ENCODE data around the gene PIP5K1B.

The PIP5K1B gene

DNA sequence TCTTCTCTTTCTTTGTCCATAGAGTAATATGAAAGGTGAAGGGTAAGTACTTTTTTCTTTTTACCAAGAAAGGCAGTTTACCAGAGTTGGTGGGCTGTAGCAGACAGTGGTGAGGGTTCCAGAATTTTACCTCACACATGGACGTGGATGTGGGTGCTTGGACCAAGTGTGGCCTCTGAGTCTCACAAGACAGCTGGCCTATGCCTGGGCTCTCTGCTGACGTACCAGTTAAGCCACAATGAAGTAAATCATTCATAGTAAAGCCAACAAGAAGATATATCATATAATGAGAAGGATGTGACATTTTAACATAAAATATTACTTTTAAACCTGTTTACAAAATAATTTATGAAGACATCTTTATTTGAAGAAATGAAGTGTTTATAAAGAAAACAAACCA, 202.9 kb downstream of the PIP5K1B start:
- H3K4me1 ChIP-seq (ENCODE audit: insufficient read depth, low read length, severe bottlenecking): no peaks in the 10 kb centered on the region
- no peak overlapping the region for H3K4me2 ChIP-seq (ENCODE audit: low read length)
- H3K9me3 ChIP-seq (ENCODE audit: low read length): no peaks in the 10 kb centered on the region
- H3K9me2 ChIP-seq (ENCODE audit: low read depth, low read length): no peaks in the 10 kb centered on the region
- H4K20me1 ChIP-seq (ENCODE audit: insufficient read depth, low read length): no peaks in the 10 kb centered on the region
- H3K9ac ChIP-seq (ENCODE audit: low read length): no peak overlapping the region
- H3K79me2 ChIP-seq (ENCODE audit: insufficient read depth, low read length): no peaks in the 10 kb centered on the region
- H3K27ac ChIP-seq (ENCODE audit: low read depth, low read length, poor library complexity, severe bottlenecking): no peak overlapping the region
- no peaks in the 10 kb centered on the region for H3K27me3 ChIP-seq (ENCODE audit: insufficient read depth, low read length)
- no peaks in the 10 kb centered on the region for H3K36me3 ChIP-seq (ENCODE audit: insufficient read depth, low read length)
- H2AFZ ChIP-seq (ENCODE audit: low read length): no peak overlapping the region
- TF ChIP-seq EZH2 (IDR thresholded peaks at IDR 0.05; ENCODE audit: borderline replicate concordance, low read length): no peak
- TF ChIP-seq, protein P1, sequence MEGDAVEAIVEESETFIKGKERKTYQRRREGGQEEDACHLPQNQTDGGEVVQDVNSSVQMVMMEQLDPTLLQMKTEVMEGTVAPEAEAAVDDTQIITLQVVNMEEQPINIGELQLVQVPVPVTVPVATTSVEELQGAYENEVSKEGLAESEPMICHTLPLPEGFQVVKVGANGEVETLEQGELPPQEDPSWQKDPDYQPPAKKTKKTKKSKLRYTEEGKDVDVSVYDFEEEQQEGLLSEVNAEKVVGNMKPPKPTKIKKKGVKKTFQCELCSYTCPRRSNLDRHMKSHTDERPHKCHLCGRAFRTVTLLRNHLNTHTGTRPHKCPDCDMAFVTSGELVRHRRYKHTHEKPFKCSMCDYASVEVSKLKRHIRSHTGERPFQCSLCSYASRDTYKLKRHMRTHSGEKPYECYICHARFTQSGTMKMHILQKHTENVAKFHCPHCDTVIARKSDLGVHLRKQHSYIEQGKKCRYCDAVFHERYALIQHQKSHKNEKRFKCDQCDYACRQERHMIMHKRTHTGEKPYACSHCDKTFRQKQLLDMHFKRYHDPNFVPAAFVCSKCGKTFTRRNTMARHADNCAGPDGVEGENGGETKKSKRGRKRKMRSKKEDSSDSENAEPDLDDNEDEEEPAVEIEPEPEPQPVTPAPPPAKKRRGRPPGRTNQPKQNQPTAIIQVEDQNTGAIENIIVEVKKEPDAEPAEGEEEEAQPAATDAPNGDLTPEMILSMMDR (IDR thresholded peaks at IDR 0.05; ENCODE audit: low read length): no peak
- H3K4me3 ChIP-seq (ENCODE audit: low read depth, low read length, poor library complexity, severe bottlenecking): no peak overlapping the region
- H3F3A ChIP-seq (ENCODE audit: insufficient read depth, low read length): no peaks in the 10 kb centered on the region

DNA sequence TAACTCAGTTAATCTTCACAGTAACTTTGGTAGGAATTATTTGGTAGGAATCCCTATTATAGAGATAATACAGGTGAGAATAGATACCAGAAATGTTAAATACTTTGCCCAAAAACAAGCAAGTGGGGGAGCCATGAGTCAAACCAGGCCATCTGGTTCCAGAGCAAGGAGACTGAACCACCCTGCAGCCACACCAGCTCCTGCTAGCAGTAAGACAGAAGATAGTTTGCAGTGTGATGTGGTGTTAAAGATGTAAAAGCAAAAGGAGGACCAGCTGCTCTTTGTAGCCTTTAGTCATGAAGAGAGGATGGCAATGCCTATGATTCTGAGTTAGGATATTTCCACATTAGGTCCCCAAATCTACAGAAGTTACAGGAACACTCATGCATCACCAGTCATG, 207.5 kb downstream of the PIP5K1B start:
- H3K9me3 ChIP-seq (ENCODE audit: low read length): no peaks in the 10 kb centered on the region
- no peak overlapping the region for H3K4me2 ChIP-seq (ENCODE audit: low read length)
- no peaks in the 10 kb centered on the region for H3K79me2 ChIP-seq (ENCODE audit: insufficient read depth, low read length)
- H3F3A ChIP-seq (ENCODE audit: insufficient read depth, low read length): no peaks in the 10 kb centered on the region
- no peak overlapping the region for H3K4me3 ChIP-seq (ENCODE audit: low read depth, low read length, poor library complexity, severe bottlenecking)
- H3K9me2 ChIP-seq (ENCODE audit: low read depth, low read length): no peaks in the 10 kb centered on the region
- H3K27ac ChIP-seq (ENCODE audit: low read depth, low read length, poor library complexity, severe bottlenecking): no peak overlapping the region
- no peaks in the 10 kb centered on the region for H3K4me1 ChIP-seq (ENCODE audit: insufficient read depth, low read length, severe bottlenecking)
- no peaks in the 10 kb centered on the region for H4K20me1 ChIP-seq (ENCODE audit: insufficient read depth, low read length)
- H3K9ac ChIP-seq (ENCODE audit: low read length): no peak overlapping the region
- no peak for TF ChIP-seq EZH2 (IDR thresholded peaks at IDR 0.05; ENCODE audit: borderline replicate concordance, low read length)
- TF ChIP-seq, protein P1 (IDR thresholded peaks at IDR 0.05; ENCODE audit: low read length): no peak
- H3K36me3 ChIP-seq (ENCODE audit: insufficient read depth, low read length): no peaks in the 10 kb centered on the region
- no peaks in the 10 kb centered on the region for H3K27me3 ChIP-seq (ENCODE audit: insufficient read depth, low read length)
- H2AFZ ChIP-seq (ENCODE audit: low read length): no peak overlapping the region

DNA sequence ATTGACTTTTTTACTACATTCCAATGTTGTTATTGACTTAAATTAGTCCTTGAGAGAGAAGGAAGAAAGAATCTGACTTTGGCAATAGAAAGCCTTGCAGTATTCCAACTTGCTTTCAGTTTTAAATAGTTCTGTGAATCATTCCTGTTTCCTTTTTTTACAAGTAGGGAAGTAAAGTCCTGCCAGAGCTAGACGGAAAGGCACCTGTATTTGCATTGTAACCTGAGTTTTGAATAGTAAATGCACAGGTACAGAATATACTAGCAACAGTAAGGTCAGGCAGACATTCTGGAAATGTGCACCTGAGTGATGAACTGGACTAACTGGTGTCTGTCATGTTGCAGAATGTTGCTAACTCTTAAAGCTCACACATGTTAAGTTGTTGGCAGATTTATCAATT, 208.0 kb downstream of the PIP5K1B start:
- Histone ChIP-seq H3K27me3 (ENCODE audit: insufficient read depth, low read length) (no peaks in the 10 kb centered on the region), H3K9ac (ENCODE audit: low read length) (no peak overlapping the region), H3K4me3 (ENCODE audit: low read depth, low read length, poor library complexity, severe bottlenecking) (no peak overlapping the region), H3K9me3 (ENCODE audit: low read length) (no peaks in the 10 kb centered on the region), H3F3A (ENCODE audit: insufficient read depth, low read length) (no peaks in the 10 kb centered on the region), H3K36me3 (ENCODE audit: insufficient read depth, low read length) (no peaks in the 10 kb centered on the region), H3K4me1 (ENCODE audit: insufficient read depth, low read length, severe bottlenecking) (no peaks in the 10 kb centered on the region), H3K4me2 (ENCODE audit: low read length) (no peak overlapping the region), H2AFZ (ENCODE audit: low read length) (no peak overlapping the region), H3K27ac (ENCODE audit: low read depth, low read length, poor library complexity, severe bottlenecking) (no peak overlapping the region), H3K79me2 (ENCODE audit: insufficient read depth, low read length) (no peaks in the 10 kb centered on the region), H3K9me2 (ENCODE audit: low read depth, low read length) (no peaks in the 10 kb centered on the region), H4K20me1 (ENCODE audit: insufficient read depth, low read length) (no peaks in the 10 kb centered on the region)
- no peak for TF ChIP-seq EZH2 (IDR thresholded peaks at IDR 0.05; ENCODE audit: borderline replicate concordance, low read length)
- TF ChIP-seq, protein P1 (IDR thresholded peaks at IDR 0.05; ENCODE audit: low read length): no peak
